K562 (cell line): ENCODE measurements around the gene NECAB2. TPM values are rescaled to one million over a fixed set of nuclear protein-coding genes. Genes with fewer than 3 reads are reported as not detected.

Source experiments
- ADNP ChIP-seq: fragments of 200-800 bp; sonication (Bioruptor generic); IDR thresholded peaks from 2 replicates; pipeline ENCODE4 v1.6.1; 2016; ENCODE audit warnings: missing genetic modification characterization, missing compliant biosample characterization
- ARNT ChIP-seq, 2 experiments: fragments of 450-650 bp; IDR thresholded peaks; 2 replicates each; pipeline ENCODE4 v1.6.1; 2016; ENCODE audit warnings: mild to moderate bottlenecking in 1 of 2
- CEBPB ChIP-seq: fragments of 450-650 bp; IDR thresholded peaks from 2 replicates; pipeline ENCODE4 v1.6.1; 2016; ENCODE audit warnings: missing genetic modification characterization, missing compliant biosample characterization
- CSDE1 ChIP-seq, 2 experiments: fragments of 450-650 bp; IDR thresholded peaks; 2 replicates each; pipeline ENCODE4 v1.6.1; 2016; ENCODE audit warnings: mild to moderate bottlenecking in 1 of 2
- GABPB1 ChIP-seq: sonication (generic); formaldehyde crosslinking; IDR thresholded peaks from 2 replicates; pipeline ENCODE4 v1.8.0; 2022; ENCODE audit warnings: mild to moderate bottlenecking, missing genetic modification reagents
- HNRNPH1 ChIP-seq: fragments of 200-400 bp; formaldehyde crosslinking; optimal IDR thresholded peaks from 2 replicates; pipeline ENCODE3; 2017; ENCODE audit warnings: low read depth, mild to moderate bottlenecking, low read length, moderate library complexity
- HNRNPUL1 ChIP-seq: fragments of 200-400 bp; formaldehyde crosslinking; IDR thresholded peaks from 2 replicates; pipeline ENCODE4 v1.6.1; 2017; ENCODE audit warnings: low read length
- KLF16 ChIP-seq: IDR thresholded peaks from 2 replicates; pipeline ENCODE4 v1.6.1; 2016; ENCODE audit warnings: antibody characterized with exemption
- LEF1 ChIP-seq: fragments of 450-650 bp; IDR thresholded peaks from 2 replicates; pipeline ENCODE4 v1.6.1; 2016; ENCODE audit warnings: mild to moderate bottlenecking
- MBD1 ChIP-seq: fragments of 250-450 bp; sonication (Bioruptor Pico); IDR thresholded peaks from 2 replicates; pipeline ENCODE4 v1.8.0; 2022; ENCODE audit warnings: inconsistent platforms
- MYC ChIP-seq, 2 experiments: fragments of 250-450 bp in 1 of 2; sonication (Bioruptor Pico) in 1 of 2; IDR thresholded peaks; 2 replicates each; pipeline versions ENCODE4 v1.5.1 to v1.6.1; 2012 to 2021; ENCODE audit warnings: low read depth in 2 of 2, borderline replicate concordance in 1 of 2, improper control_type of control experiment in 1 of 2, low read length in 1 of 2, mild to moderate bottlenecking in 1 of 2, moderate library complexity in 1 of 2
- NCOA2 ChIP-seq, 2 experiments: fragments of 450-650 bp; IDR thresholded peaks; 2 replicates each; pipeline ENCODE4 v1.6.1; 2018; ENCODE audit warnings: mild to moderate bottlenecking in 2 of 2, moderate library complexity in 1 of 2; ENCODE audit not compliant: partially characterized antibody in 2 of 2
- NCOA6 ChIP-seq: fragments of 450-650 bp; IDR thresholded peaks from 2 replicates; pipeline ENCODE4 v1.6.1; 2017; ENCODE audit warnings: mild to moderate bottlenecking
- NFE2L1 ChIP-seq: fragments of 450-650 bp; IDR thresholded peaks from 2 replicates; pipeline ENCODE4 v1.6.1; 2016; ENCODE audit warnings: missing genetic modification characterization, low read depth, mild to moderate bottlenecking, missing compliant biosample characterization, moderate library complexity, borderline replicate concordance
- POLR2G ChIP-seq: fragments of 200-400 bp; formaldehyde crosslinking; IDR thresholded peaks from 2 replicates; pipeline ENCODE4 v1.6.1; 2017; ENCODE audit warnings: low read depth, mild to moderate bottlenecking, antibody characterized with exemption, low read length, moderate library complexity
- RFX7 ChIP-seq: fragments of 250-450 bp; sonication (Bioruptor Pico); IDR thresholded peaks from 2 replicates; pipeline ENCODE4 v1.5.1; 2021; ENCODE audit warnings: mild to moderate bottlenecking
- ZHX1 ChIP-seq: fragments of 150-350 bp; conservative IDR thresholded peaks from 2 replicates; pipeline ENCODE4 v1.6.1; 2014; ENCODE audit warnings: low read length
- ZNF274 ChIP-seq: IDR thresholded peaks from 2 replicates; pipeline ENCODE4 v1.6.1; 2011; ENCODE audit warnings: low read depth, mild to moderate bottlenecking, low read length, moderate library complexity, borderline replicate concordance
- polyA plus RNA-seq, 8 experiments: library from polyadenylated mRNA; depleted of rRNA in 4 of 8; stranded (reverse) in 5 of 8; unstranded in 3 of 8; fragments of >200 nt; fragmentation: Nextera tagmentation in 2 of 8; fragmentation: Illumina TruSeq in 1 of 8; extraction: Ambion mirVana in 2 of 8; extraction: Trizol in 1 of 8; gene quantifications; 2 replicates each; pipeline versions ENCODE4 v1.2.1 to v1.2.3, GENCODE V29; 2011 to 2014; ENCODE audit warnings: inconsistent platforms in 1 of 8, missing spikeins in 1 of 8
- total RNA-seq, 7 experiments: library from RNA; depleted of rRNA in 6 of 7; stranded (reverse); fragments of >200 nt in 6 of 7; fragmentation: Illumina TruSeq in 2 of 7; extraction: Trizol in 2 of 7; gene quantifications; 2 replicates each; pipeline versions ENCODE4 v1.2.1 to v1.2.3, GENCODE V29; 2011 to 2021; ENCODE audit warnings: low replicate concordance in 1 of 7
- TF ChIP-seq, protein P1 (sequence below): fragments of 450-650 bp; conservative IDR thresholded peaks from 2 replicates; pipeline ENCODE4 v1.6.1; 2016; ENCODE audit warnings: missing genetic modification characterization, low read depth, mild to moderate bottlenecking, control low read depth, missing compliant biosample characterization
- TF ChIP-seq, protein P2 (sequence below): fragments of 450-650 bp; formaldehyde crosslinking; IDR thresholded peaks from 2 replicates; pipeline ENCODE4 v1.4.0; 2020; ENCODE audit warnings: mild to moderate bottlenecking, moderate library complexity

Gene NECAB2
- total and polyA plus RNA-seq, 9 of the 15 experiments (the other 6 are each of a cell fraction or from before 2014, with no cell fraction given) = 0.03 to 0.28 TPM; not detected in 7

GRCh38 chr16:83956336-83957289 lies 11.4 kb upstream of the NECAB2 start (continued):
- TF ChIP-seq MBD1 (CRISPR knock-in tag) (no peak), HNRNPH1 (no peak), POLR2G (no peak), ZHX1 (0 out of 2 replicates have a peak, but pooled peaks have one; percentile 67), ARNT (IDR thresholded peaks at IDR 0.05) (no peak), GABPB1 (CRISPR knock-in tag) (0 out of 2 replicates have a peak, but pooled peaks have one; percentile 52), NFE2L1 (tag) (no peak), RFX7 (CRISPR knock-in tag) (no peak), ADNP (peak; percentile 12), CSDE1 (IDR thresholded peaks at IDR 0.05) (no peak), HNRNPUL1 (no peak), KLF16 (no peak), MYC (IDR thresholded peaks at IDR 0.05; ENCODE audit: low read depth, low read length) (0 out of 2 replicates have a peak, but pooled peaks have one; percentile 19), MYC (CRISPR knock-in tag; IDR thresholded peaks at IDR 0.05; ENCODE audit: borderline replicate concordance, low read depth) (no peak), LEF1 (no peak), CEBPB (no peak), NCOA6 (no peak), ZNF274 (no peak), NCOA2 (IDR thresholded peaks at IDR 0.05; ENCODE audit: partially characterized antibody in 2 of 2) (no peak)
- TF ChIP-seq, protein P1, sequence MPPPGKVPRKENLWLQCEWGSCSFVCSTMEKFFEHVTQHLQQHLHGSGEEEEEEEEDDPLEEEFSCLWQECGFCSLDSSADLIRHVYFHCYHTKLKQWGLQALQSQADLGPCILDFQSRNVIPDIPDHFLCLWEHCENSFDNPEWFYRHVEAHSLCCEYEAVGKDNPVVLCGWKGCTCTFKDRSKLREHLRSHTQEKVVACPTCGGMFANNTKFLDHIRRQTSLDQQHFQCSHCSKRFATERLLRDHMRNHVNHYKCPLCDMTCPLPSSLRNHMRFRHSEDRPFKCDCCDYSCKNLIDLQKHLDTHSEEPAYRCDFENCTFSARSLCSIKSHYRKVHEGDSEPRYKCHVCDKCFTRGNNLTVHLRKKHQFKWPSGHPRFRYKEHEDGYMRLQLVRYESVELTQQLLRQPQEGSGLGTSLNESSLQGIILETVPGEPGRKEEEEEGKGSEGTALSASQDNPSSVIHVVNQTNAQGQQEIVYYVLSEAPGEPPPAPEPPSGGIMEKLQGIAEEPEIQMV (tag) = no peak
- TF ChIP-seq, protein P2, sequence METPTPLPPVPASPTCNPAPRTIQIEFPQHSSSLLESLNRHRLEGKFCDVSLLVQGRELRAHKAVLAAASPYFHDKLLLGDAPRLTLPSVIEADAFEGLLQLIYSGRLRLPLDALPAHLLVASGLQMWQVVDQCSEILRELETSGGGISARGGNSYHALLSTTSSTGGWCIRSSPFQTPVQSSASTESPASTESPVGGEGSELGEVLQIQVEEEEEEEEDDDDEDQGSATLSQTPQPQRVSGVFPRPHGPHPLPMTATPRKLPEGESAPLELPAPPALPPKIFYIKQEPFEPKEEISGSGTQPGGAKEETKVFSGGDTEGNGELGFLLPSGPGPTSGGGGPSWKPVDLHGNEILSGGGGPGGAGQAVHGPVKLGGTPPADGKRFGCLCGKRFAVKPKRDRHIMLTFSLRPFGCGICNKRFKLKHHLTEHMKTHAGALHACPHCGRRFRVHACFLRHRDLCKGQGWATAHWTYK (CRISPR knock-in tag) = no peak
